Bronchial epithelial cell (primary cell): ENCODE measurements around the gene TNFRSF19. TPM values are rescaled to one million over a fixed set of nuclear protein-coding genes. Genes with fewer than 3 reads are reported as not detected.

Source experiments
- DNase-seq: peaks from one replicate; pipeline ENCODE4 v3.0.0-alpha.2; 2010; ENCODE audit warnings: low read depth
- FAIRE-seq: peaks from 2 replicates; lab custom pipeline; 2011; peaks lifted over from hg19 to GRCh38; lab: Jason Lieb, UNC
- H3K27me3 ChIP-seq: 2 replicates; pipeline ENCODE4 v1.5.1; 2011; ENCODE audit warnings: low read length; ENCODE audit not compliant: control insufficient read depth, insufficient read depth
- H3K36me3 ChIP-seq: 2 replicates; pipeline ENCODE4 v1.5.1; 2011; ENCODE audit warnings: low read length; ENCODE audit not compliant: control insufficient read depth, insufficient read depth
- H3K4me3 ChIP-seq: 2 replicates; pipeline ENCODE4 v1.5.1; 2011; ENCODE audit warnings: mild to moderate bottlenecking, low read depth, low read length, control low read depth
- CTCF ChIP-seq: IDR thresholded peaks from 2 replicates; pipeline ENCODE4 v1.5.1; 2011; ENCODE audit warnings: mild to moderate bottlenecking, moderate library complexity, low read length, control low read depth, inconsistent platforms; ENCODE audit not compliant: insufficient read depth, severe bottlenecking
- total RNA-seq: library from RNA; depleted of rRNA; stranded (reverse); fragments of >200 nt; gene quantifications from 2 replicates; pipeline ENCODE4 v1.2.1, GENCODE V29; 2014

The TNFRSF19 gene
- total RNA-seq, 1 donor from 2014 or later: 1.3 TPM

DNA sequence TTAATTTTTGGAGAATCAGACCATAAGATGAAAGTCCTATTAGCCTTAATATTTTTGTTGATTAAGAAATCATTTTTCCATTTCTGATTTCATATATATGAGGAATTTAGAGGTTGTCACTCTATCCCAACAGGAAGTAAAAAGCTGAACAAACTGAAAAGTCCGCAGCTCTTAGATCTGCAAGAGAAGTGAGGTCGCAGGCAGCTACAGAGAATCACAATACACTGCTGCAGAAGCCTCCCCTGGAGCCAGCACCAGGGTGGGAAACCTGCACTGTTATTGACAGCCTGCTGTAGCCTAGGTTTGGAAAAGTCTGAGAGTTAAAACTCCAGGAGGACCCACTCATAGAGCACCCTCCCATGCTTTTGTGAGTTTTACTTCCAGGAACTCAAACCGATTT, 29.9 kb downstream of the TNFRSF19 start:
- no peak for FAIRE-seq
- no peak for TF ChIP-seq CTCF
- no peaks in the 10 kb centered on the region for H3K36me3 ChIP-seq
- H3K27me3 ChIP-seq: no peaks in the 10 kb centered on the region
- DNase-seq: no peak
- H3K4me3 ChIP-seq: no peak overlapping the region

DNA sequence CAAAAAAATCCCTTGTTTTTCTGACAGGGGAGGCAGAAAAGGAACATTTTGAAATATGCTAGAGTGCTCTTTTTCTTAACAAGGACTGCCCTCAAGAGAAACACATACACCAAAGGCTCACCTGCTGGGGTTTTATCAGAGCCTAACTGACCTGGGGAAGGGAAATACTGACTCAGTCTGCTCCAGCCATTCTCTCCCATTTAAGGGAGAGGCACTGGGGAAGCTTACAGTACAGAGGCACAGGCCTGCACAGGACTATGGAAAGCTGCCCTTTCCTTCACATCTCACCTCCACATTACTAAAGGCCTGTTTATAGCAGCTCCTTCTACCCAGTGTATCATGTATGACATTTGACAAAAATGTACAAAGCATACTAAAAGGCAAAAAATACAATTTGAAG, 30.3 kb downstream of the TNFRSF19 start:
- TF ChIP-seq CTCF: no peak
- no peak overlapping the region for H3K4me3 ChIP-seq
- peak; percentile 61 for DNase-seq
- no peaks in the 10 kb centered on the region for H3K36me3 ChIP-seq
- FAIRE-seq: no peak
- H3K27me3 ChIP-seq: no peaks in the 10 kb centered on the region

- no peaks in the 10 kb centered on the region for H3K36me3 ChIP-seq
- FAIRE-seq (no peak), DNase-seq (no peak)
- no peaks in the 10 kb centered on the region for H3K27me3 ChIP-seq
- no peak for TF ChIP-seq CTCF
- H3K4me3 ChIP-seq: no peak overlapping the region
These were observed 35.6 kb downstream of the TNFRSF19 start for GRCh38 chr13:23605831-23606230.

GRCh38 chr13:23608138-23608537, 37.9 kb downstream of the TNFRSF19 start:
- Histone ChIP-seq H3K27me3 (no peaks in the 10 kb centered on the region), H3K4me3 (no peak overlapping the region), H3K36me3 (no peaks in the 10 kb centered on the region)
- DNase-seq (no peak), FAIRE-seq (no peak)
- no peak for TF ChIP-seq CTCF

DNA sequence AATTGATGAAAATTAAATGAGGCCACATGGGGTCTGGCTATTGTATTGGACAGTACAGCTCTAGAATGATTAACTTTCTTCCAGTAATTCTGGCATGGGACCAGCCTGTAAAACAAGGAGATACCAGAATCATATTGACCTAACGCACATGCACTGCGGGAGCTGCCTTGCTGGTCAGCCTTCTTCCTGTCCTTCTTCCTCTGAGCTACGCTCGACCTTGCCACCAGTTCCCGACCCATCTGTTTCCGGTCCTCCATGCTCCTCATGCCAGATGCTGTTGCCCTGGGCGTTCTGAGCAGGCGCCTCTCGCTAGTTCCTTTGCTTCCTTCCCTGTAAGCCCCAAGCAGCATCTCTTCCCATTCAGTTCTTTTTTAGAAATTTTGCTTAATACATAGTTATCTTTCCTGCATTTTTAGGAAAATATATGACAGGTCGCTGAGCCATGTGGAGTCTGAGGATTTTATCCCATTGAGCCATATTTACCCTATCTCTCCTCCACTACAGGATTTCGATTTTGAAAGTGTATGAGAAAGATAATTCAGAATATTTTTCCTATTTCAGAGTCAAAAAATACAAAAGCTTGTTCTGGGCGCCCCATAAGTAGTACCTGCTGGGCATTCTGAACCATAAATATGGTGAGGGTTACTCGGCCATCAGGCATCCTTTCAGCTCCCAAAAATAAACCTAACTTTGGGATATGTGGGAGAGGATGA, 38.6 kb downstream of the TNFRSF19 start:
- no peak for DNase-seq
- FAIRE-seq: no peak
- Histone ChIP-seq H3K27me3 (no peaks in the 10 kb centered on the region), H3K36me3 (no peaks in the 10 kb centered on the region), H3K4me3 (no peak overlapping the region)
- TF ChIP-seq CTCF: no peak

- DNase-seq: peak; percentile 45
- FAIRE-seq: no peak
- Histone ChIP-seq H3K36me3 (no peaks in the 10 kb centered on the region), H3K27me3 (no peaks in the 10 kb centered on the region), H3K4me3 (no peak overlapping the region)
- no peak for TF ChIP-seq CTCF
These were observed 39.2 kb downstream of the TNFRSF19 start for GRCh38 chr13:23609414-23609760.
